GM15510 (cell line): ENCODE measurements around the gene SLC38A7.

Experiments used
- POLR2A ChIP-seq: IDR thresholded peaks from 3 replicates; pipeline ENCODE4 v1.6.1; 2011; ENCODE audit warnings: borderline replicate concordance; ENCODE audit not compliant: insufficient read length; ENCODE audit errors: extremely low read depth

The SLC38A7 gene

DNA sequence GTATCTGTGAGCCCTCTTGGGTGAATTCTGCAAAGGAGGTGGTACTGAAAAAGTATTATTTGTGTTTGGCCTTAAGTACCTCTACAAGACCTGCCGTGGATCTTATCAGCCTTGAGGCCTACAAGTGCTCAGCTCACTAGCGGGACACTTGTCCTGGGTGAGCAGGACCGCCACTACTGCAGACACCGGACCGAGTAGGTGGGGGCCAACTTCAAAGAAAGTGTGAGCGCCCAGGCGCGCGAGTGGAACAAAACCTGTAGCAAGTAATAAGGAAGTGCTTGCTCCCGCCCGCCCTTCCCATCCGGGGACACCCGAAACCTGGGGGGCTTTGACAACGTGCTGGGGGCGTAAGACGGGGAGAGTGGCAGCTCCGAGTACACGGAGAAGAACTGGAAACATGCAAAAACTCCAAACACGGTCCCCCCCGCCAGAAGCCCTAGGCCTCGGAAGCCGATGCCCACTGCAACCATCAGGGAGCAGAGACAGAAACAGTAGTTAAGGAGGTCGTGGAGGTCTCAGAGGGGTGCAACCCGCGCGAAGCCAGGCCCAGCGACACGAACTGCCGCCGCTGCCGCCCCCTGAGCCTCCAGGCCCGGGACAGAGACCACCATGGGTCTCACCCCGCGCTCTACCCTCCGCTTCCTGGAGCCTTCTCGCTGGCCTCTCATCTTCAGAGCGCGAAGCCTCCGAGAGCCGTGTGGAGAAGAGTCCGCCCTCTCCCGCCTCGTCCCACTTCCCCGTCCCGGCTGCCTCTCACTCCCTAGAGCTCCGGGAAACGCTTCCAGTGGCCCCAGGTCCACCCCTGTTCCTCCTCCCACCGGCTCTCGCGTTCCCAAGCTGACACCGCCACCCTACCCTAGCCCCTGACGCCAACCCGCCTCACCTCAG, 55.5 kb downstream of the SLC38A7 start:
- no peak for TF ChIP-seq POLR2A

DNA sequence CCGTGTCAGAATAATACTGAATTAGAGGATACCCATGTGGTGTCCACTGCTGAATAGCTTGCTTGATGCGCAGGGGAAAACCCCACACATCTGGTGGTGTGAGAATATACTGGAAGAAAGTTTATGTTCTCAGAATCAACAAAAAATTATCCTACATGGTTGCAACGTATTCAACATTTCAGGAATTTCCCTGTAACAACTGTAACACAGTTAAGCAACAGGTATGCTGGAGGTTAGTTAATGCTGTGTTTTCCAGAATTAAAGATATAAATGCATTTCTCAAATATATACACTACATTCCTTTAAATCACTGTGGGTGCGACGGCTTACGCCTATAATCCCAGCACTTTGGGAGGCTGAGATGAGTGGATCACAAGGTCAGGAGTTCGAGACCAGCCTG, 60.4 kb downstream of the SLC38A7 start:
- no peak for TF ChIP-seq POLR2A

- no peak for TF ChIP-seq POLR2A
Observed at GRCh38 chr16:58620396-58620795, 64.2 kb downstream of the SLC38A7 start.

DNA sequence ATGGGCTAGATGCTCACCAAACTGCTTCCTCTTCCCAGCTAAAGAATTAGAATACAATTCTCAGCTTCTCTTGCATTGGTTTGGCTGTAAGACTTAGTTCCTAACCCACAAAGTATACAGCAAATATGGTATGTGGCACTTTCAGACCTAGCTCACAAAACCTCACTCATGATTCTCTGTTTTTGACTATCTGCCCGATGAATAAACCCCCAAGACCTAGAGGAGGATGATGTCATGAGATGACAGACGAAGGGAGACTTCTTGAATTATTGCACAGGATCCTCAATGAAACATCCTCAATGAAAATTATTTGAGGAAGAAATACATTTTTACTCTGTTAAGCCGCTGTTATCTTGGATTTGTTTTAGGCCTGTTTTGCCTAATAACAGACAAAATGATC, 69.3 kb downstream of the SLC38A7 start:
- TF ChIP-seq POLR2A = no peak
